CD14-positive monocyte (primary cell): ENCODE results near the gene RPS6KA2. TPM values are rescaled to one million over a fixed set of nuclear protein-coding genes. Genes with fewer than 3 reads are reported as not detected.

ENCODE experiments used
- DNase-seq, 3 donors: peaks; one replicate each; pipeline ENCODE4 v3.0.0-alpha.2; 2011 to 2022
- H2AFZ ChIP-seq: 2 replicates; pipeline ENCODE4 v1.6.0; 2012; ENCODE audit warnings: mild to moderate bottlenecking, low read depth, low read length, inconsistent platforms; ENCODE audit not compliant: insufficient read depth, poor library complexity, severe bottlenecking
- H3K27ac ChIP-seq, 2 donors: 1 replicate in 1 of 2; 2 replicates in 1 of 2; pipeline ENCODE4 v1.5.1; 2012 to 2013; ENCODE audit warnings: low read length in 2 of 2, control low read depth in 1 of 2, inconsistent platforms in 1 of 2, low read depth in 1 of 2, mild to moderate bottlenecking in 1 of 2
- H3K27me3 ChIP-seq, 2 donors: one replicate each; pipeline versions ENCODE4 v1.6.0 to v1.6.1; 2011 to 2013; ENCODE audit warnings: low read length in 2 of 2; ENCODE audit not compliant: control insufficient read depth in 2 of 2, insufficient read depth in 2 of 2
- H3K36me3 ChIP-seq, 2 donors: replicated peaks in 1 of 2; 1 replicate in 1 of 2; 2 replicates in 1 of 2; pipeline versions ENCODE4 v1.5.1 to v1.6.1; 2012 to 2013; ENCODE audit warnings: low read length in 2 of 2, control low read depth in 1 of 2, inconsistent platforms in 1 of 2, mild to moderate bottlenecking in 1 of 2; ENCODE audit not compliant: insufficient read depth in 2 of 2, control insufficient read depth in 1 of 2
- H3K4me1 ChIP-seq, 2 donors: 1 replicate in 1 of 2; 2 replicates in 1 of 2; pipeline versions ENCODE4 v1.5.1 to v1.6.1; 2012 to 2013; ENCODE audit warnings: low read length in 2 of 2, control low read depth in 1 of 2, inconsistent platforms in 1 of 2, mild to moderate bottlenecking in 1 of 2, moderate library complexity in 1 of 2; ENCODE audit not compliant: insufficient read depth in 2 of 2, control insufficient read depth in 1 of 2
- H3K4me2 ChIP-seq: replicated peaks from 2 replicates; pipeline ENCODE3; 2012; ENCODE audit warnings: low read length, moderate library complexity, mild to moderate bottlenecking; ENCODE audit not compliant: poor library complexity, severe bottlenecking; ENCODE audit errors: extremely low read depth
- H3K4me3 ChIP-seq, 3 experiments: fragments of 200-600 bp in 1 of 3; sonication (generic) in 1 of 3; replicated peaks in 1 of 3; 1 replicate in 2 of 3; 2 replicates in 1 of 3; pipeline ENCODE4 v1.5.1; 2011 to 2013; ENCODE audit warnings: low read length in 3 of 3, mild to moderate bottlenecking in 3 of 3, control low read depth in 2 of 3, low read depth in 2 of 3, inconsistent platforms in 1 of 3, moderate library complexity in 1 of 3
- H3K79me2 ChIP-seq: 2 replicates; pipeline ENCODE4 v1.6.0; 2012; ENCODE audit warnings: mild to moderate bottlenecking, control low read depth, inconsistent platforms, low read length, moderate library complexity; ENCODE audit not compliant: insufficient read depth
- H3K9ac ChIP-seq: 2 replicates; pipeline ENCODE4 v1.6.0; 2017; ENCODE audit warnings: low read length, mild to moderate bottlenecking; ENCODE audit not compliant: insufficient read depth, poor library complexity, severe bottlenecking
- H3K9me3 ChIP-seq, 2 donors: replicated peaks in 1 of 2; 1 replicate in 1 of 2; 2 replicates in 1 of 2; pipeline versions ENCODE4 v1.5.1 to v1.6.1; 2012 to 2013; ENCODE audit warnings: low read length in 2 of 2, control low read depth in 1 of 2; ENCODE audit not compliant: control insufficient read depth in 1 of 2, insufficient read depth in 1 of 2
- H4K20me1 ChIP-seq: 2 replicates; pipeline ENCODE4 v1.6.0; 2012; ENCODE audit warnings: mild to moderate bottlenecking, low read length, control low read depth, moderate library complexity; ENCODE audit not compliant: insufficient read depth
- H3K27ac Mint-ChIP-seq, 7 donors: one replicate each; pipeline ENCODE4 v1.8.0; 2020; ENCODE audit warnings: mild to moderate bottlenecking in 7 of 7, mixed read lengths in 7 of 7, moderate library complexity in 6 of 7, inconsistent platforms in 2 of 7
- H3K27me3 Mint-ChIP-seq, 3 donors: one replicate each; pipeline ENCODE4 v1.8.0; 2021 to 2022; ENCODE audit warnings: low read depth in 3 of 3, mild to moderate bottlenecking in 3 of 3, mixed read lengths in 3 of 3, moderate library complexity in 3 of 3, inconsistent platforms in 1 of 3
- H3K36me3 Mint-ChIP-seq, 2 donors: one replicate each; pipeline ENCODE4 v1.8.0; 2020; ENCODE audit warnings: mixed read lengths in 2 of 2, inconsistent platforms in 1 of 2, mild to moderate bottlenecking in 1 of 2
- H3K4me1 Mint-ChIP-seq: one replicate; pipeline ENCODE4 v1.8.0; 2020; ENCODE audit warnings: mild to moderate bottlenecking, mixed read lengths
- H3K4me3 Mint-ChIP-seq, 2 donors: one replicate each; pipeline ENCODE4 v1.8.0; 2020; ENCODE audit warnings: mild to moderate bottlenecking in 2 of 2, mixed read lengths in 2 of 2, moderate library complexity in 1 of 2
- H3K9me3 Mint-ChIP-seq, 7 donors: one replicate each; pipeline ENCODE4 v1.8.0; 2020 to 2022; ENCODE audit warnings: mixed read lengths in 7 of 7, mild to moderate bottlenecking in 6 of 7, moderate library complexity in 6 of 7, inconsistent platforms in 2 of 7
- CTCF ChIP-seq: fragments of 200-600 bp; IDR thresholded peaks from one replicate; pipeline ENCODE4 v1.8.0; 2022; ENCODE audit warnings: antibody characterized with exemption, mild to moderate bottlenecking
- WGBS: methylation state at CpG from one replicate; pipeline ENCODE4 v1.1.5; 2013; ENCODE audit warnings: missing lambda C conversion rate; ENCODE audit not compliant: insufficient coverage; 5-methylcytosine and 5-hydroxymethylcytosine counted together
- intact Hi-C, 2 donors: fragments of 100-400 bp; cut with micrococcal nuclease; formaldehyde crosslinking; loops; one replicate each; pipeline versions ENCODE4 v1.15.0 to v1.15.1; 2023
- polyA plus RNA-seq, 3 donors: library from polyadenylated mRNA; depleted of rRNA in 1 of 3; unstranded in 2 of 3; stranded (reverse) in 1 of 3; fragments of 300-500 nt in 2 of 3; fragments of >200 nt in 1 of 3; fragmentation: Illumina TruSeq in 2 of 3; gene quantifications; 1 replicate in 2 of 3; 2 replicates in 1 of 3; pipeline ENCODE4 v1.2.3, GENCODE V29; 2012 to 2021

RPS6KA2 gene
- polyA plus RNA-seq, 3 donors: 1.4 to 3.1 (median 1.9) TPM

GRCh38 chr6:166493427-166494100, 133.5 kb downstream of the RPS6KA2 start:
- Mint-ChIP-seq H3K27ac (no peak overlapping the region), H3K27me3 (peaks cover 0 to 3% (median 2%) of the 10 kb centered on the region in 3 donors), H3K9me3 (peaks cover 0 to 3% (median 0%) of the 10 kb centered on the region in 7 donors), H3K4me3 (no peak overlapping the region), H3K36me3 (peaks cover 0 to 2% of the 10 kb centered on the region in 2 donors), H3K4me1 (peaks cover 2% of the 10 kb centered on the region)
- Histone ChIP-seq H3K9ac (no peak overlapping the region), H3K36me3 (no peaks in the 10 kb centered on the region), H3K27me3 (no peaks in the 10 kb centered on the region), H2AFZ (no peak overlapping the region), H3K4me3 (no peak overlapping the region), H4K20me1 (no peaks in the 10 kb centered on the region), H3K27ac (no peak overlapping the region), H3K4me2 (no peak overlapping the region), H3K9me3 (no peaks in the 10 kb centered on the region), H3K4me1 (peaks cover 2% of the 10 kb centered on the region in 2 donors), H3K79me2 (no peaks in the 10 kb centered on the region)
- no peak for TF ChIP-seq CTCF
- WGBS: 96% methylated on average over 21 of the region's 21 CpGs
- intact Hi-C loops: no loop called here
- DNase-seq: no peak

GRCh38 chr6:166492092-166492741, 134.8 kb downstream of the RPS6KA2 start:
- no peak overlapping the region for H2AFZ ChIP-seq
- Mint-ChIP-seq H3K9me3 (peaks cover 0 to 11% (median 3%) of the 10 kb centered on the region in 7 donors), H3K27me3 (peaks cover 0 to 3% (median 2%) of the 10 kb centered on the region in 3 donors), H3K4me3 (no peak overlapping the region), H3K4me1 (peaks cover 16% of the 10 kb centered on the region), H3K36me3 (peaks cover 0 to under 1% of the 10 kb centered on the region in 2 donors), H3K27ac (no peak overlapping the region)
- H3K79me2 ChIP-seq: no peaks in the 10 kb centered on the region
- TF ChIP-seq CTCF: no peak
- no peak for DNase-seq
- no peaks in the 10 kb centered on the region for H4K20me1 ChIP-seq
- no peaks in the 10 kb centered on the region for H3K36me3 ChIP-seq
- intact Hi-C loops: no loop called here
- no peak overlapping the region for H3K27ac ChIP-seq
- WGBS: no CpG with 5 or more reads among the region's 5 CpGs
- H3K4me2 ChIP-seq: no peak overlapping the region
- no peak overlapping the region for H3K4me3 ChIP-seq
- no peak overlapping the region for H3K9ac ChIP-seq
- H3K4me1 ChIP-seq: peaks cover 6 to 11% of the 10 kb centered on the region in 2 donors
- H3K9me3 ChIP-seq: peaks cover 0 to 1% of the 10 kb centered on the region in 2 donors
- no peaks in the 10 kb centered on the region for H3K27me3 ChIP-seq
